ENCODE measurements around the gene CCDC174. TPM values are rescaled to one million over a fixed set of nuclear protein-coding genes. Genes with fewer than 3 reads are reported as not detected.

CCDC174 gene
- total RNA-seq, 1 donor from 2014 or later, result 31.2 TPM

GRCh38 chr3:14630404-14631100, 21.0 kb upstream of the CCDC174 start:
- DNase-seq (ENCODE audit: extremely low spot score in 2 of 2), result no peak
- Histone ChIP-seq H3K27ac (no peak overlapping the region), H3K27me3 (no peaks in the 10 kb centered on the region), H3K36me3 (no peaks in the 10 kb centered on the region), H3K4me1 (no peaks in the 10 kb centered on the region), H3K4me3 (no peak overlapping the region), H3K9me3 (no peaks in the 10 kb centered on the region)
- TF ChIP-seq POLR2AphosphoS5 (IDR thresholded peaks at IDR 0.05; ENCODE audit: insufficient read depth in 1 of 2, low read depth in 1 of 2) (no peak), POLR2A (IDR thresholded peaks at IDR 0.05) (no peak), CTCF (IDR thresholded peaks at IDR 0.05) (no peak)
- intact Hi-C loops (cut with DNase I), result no loop called here

GRCh38 chr3:14631101-14631497, 20.5 kb upstream of the CCDC174 start:
- H3K27ac ChIP-seq, result no peak overlapping the region
- H3K4me1 ChIP-seq, result no peaks in the 10 kb centered on the region
- no peak for DNase-seq (ENCODE audit: extremely low spot score in 2 of 2)
- H3K36me3 ChIP-seq, result no peaks in the 10 kb centered on the region
- H3K27me3 ChIP-seq, result no peaks in the 10 kb centered on the region
- no peak overlapping the region for H3K4me3 ChIP-seq
- intact Hi-C loops (cut with DNase I), result no loop called here
- TF ChIP-seq CTCF (IDR thresholded peaks at IDR 0.05) (no peak), POLR2AphosphoS5 (IDR thresholded peaks at IDR 0.05; ENCODE audit: insufficient read depth in 1 of 2, low read depth in 1 of 2) (no peak), POLR2A (IDR thresholded peaks at IDR 0.05) (no peak)
- H3K9me3 ChIP-seq, result no peaks in the 10 kb centered on the region

- Histone ChIP-seq H3K9me3 (no peaks in the 10 kb centered on the region), H3K27ac (no peak overlapping the region), H3K4me3 (no peak overlapping the region), H3K4me1 (no peaks in the 10 kb centered on the region), H3K27me3 (no peaks in the 10 kb centered on the region), H3K36me3 (no peaks in the 10 kb centered on the region)
- no peak for DNase-seq (ENCODE audit: extremely low spot score in 2 of 2)
- TF ChIP-seq CTCF (IDR thresholded peaks at IDR 0.05) (no peak), POLR2A (IDR thresholded peaks at IDR 0.05) (no peak), POLR2AphosphoS5 (IDR thresholded peaks at IDR 0.05; ENCODE audit: insufficient read depth in 1 of 2, low read depth in 1 of 2) (no peak)
- intact Hi-C loops (cut with DNase I), result no loop called here
Measured at GRCh38 chr3:14631687-14632441, 19.7 kb upstream of the CCDC174 start.

GRCh38 chr3:14632442-14632930, 19.1 kb upstream of the CCDC174 start:
- Histone ChIP-seq H3K4me1 (no peaks in the 10 kb centered on the region), H3K4me3 (no peak overlapping the region), H3K27me3 (no peaks in the 10 kb centered on the region), H3K27ac (no peak overlapping the region), H3K9me3 (no peaks in the 10 kb centered on the region), H3K36me3 (no peaks in the 10 kb centered on the region)
- DNase-seq (ENCODE audit: extremely low spot score in 2 of 2), result no peak
- intact Hi-C loops (cut with DNase I), result no loop called here
- TF ChIP-seq CTCF (IDR thresholded peaks at IDR 0.05) (no peak), POLR2A (IDR thresholded peaks at IDR 0.05) (no peak), POLR2AphosphoS5 (IDR thresholded peaks at IDR 0.05; ENCODE audit: insufficient read depth in 1 of 2, low read depth in 1 of 2) (no peak)

- Histone ChIP-seq H3K27me3 (no peaks in the 10 kb centered on the region), H3K4me1 (no peaks in the 10 kb centered on the region), H3K9me3 (no peaks in the 10 kb centered on the region), H3K36me3 (no peaks in the 10 kb centered on the region), H3K27ac (no peak overlapping the region), H3K4me3 (no peak overlapping the region)
- intact Hi-C loops (cut with DNase I), result no loop called here
- TF ChIP-seq POLR2A (IDR thresholded peaks at IDR 0.05), result no peak
- no peak for TF ChIP-seq CTCF (IDR thresholded peaks at IDR 0.05)
- no peak for TF ChIP-seq POLR2AphosphoS5 (IDR thresholded peaks at IDR 0.05; ENCODE audit: insufficient read depth in 1 of 2, low read depth in 1 of 2)
- no peak for DNase-seq (ENCODE audit: extremely low spot score in 2 of 2)
Measured at GRCh38 chr3:14633417-14633816, 18.1 kb upstream of the CCDC174 start.

Measured in vagina (tissue), 2 donors.